Fibroblast of lung (primary cell): ENCODE data around the gene LFNG. TPM values are rescaled to one million over a fixed set of nuclear protein-coding genes. Genes with fewer than 3 reads are reported as not detected.

Experiments
- DNase-seq, 2 donors: peaks; one replicate each; pipeline versions ENCODE4 v3.0.0 to v3.0.0-alpha.2; 2010; ENCODE audit warnings: low read depth in 2 of 2
- H2AFZ ChIP-seq: 2 replicates; pipeline ENCODE4 v1.5.1; 2012; ENCODE audit warnings: low read length, control low read depth, inconsistent platforms
- H3K27ac ChIP-seq: 2 replicates; pipeline ENCODE4 v1.5.1; 2011; ENCODE audit warnings: low read length, control low read depth; ENCODE audit not compliant: insufficient read depth
- H3K27me3 ChIP-seq: 2 replicates; pipeline ENCODE4 v1.5.1; 2011; ENCODE audit warnings: mild to moderate bottlenecking, low read length; ENCODE audit not compliant: control insufficient read depth, insufficient read depth
- H3K36me3 ChIP-seq: 2 replicates; pipeline ENCODE4 v1.5.1; 2011; ENCODE audit warnings: low read length; ENCODE audit not compliant: control insufficient read depth, insufficient read depth
- H3K4me1 ChIP-seq: 2 replicates; pipeline ENCODE4 v1.5.1; 2011; ENCODE audit warnings: low read length; ENCODE audit not compliant: control insufficient read depth, insufficient read depth; ENCODE audit errors: extremely low read depth
- H3K4me2 ChIP-seq: 2 replicates; pipeline ENCODE4 v1.5.1; 2011; ENCODE audit warnings: low read length, control low read depth; ENCODE audit not compliant: insufficient read depth; ENCODE audit errors: extremely low read depth
- H3K4me3 ChIP-seq, 4 experiments: fragments of 200-600 bp in 1 of 4; sonication (generic) in 1 of 4; replicated peaks in 1 of 4; 2 replicates each; pipeline ENCODE4 v1.5.1; 2011 to 2016; ENCODE audit warnings: low read length in 4 of 4, low read depth in 3 of 4, mild to moderate bottlenecking in 3 of 4, control low read depth in 2 of 4, inconsistent platforms in 1 of 4, mixed read lengths in 1 of 4; ENCODE audit not compliant: insufficient read depth in 1 of 4; ENCODE audit errors: control extremely low read depth in 1 of 4
- H3K79me2 ChIP-seq: 2 replicates; pipeline ENCODE4 v1.5.1; 2012; ENCODE audit warnings: mild to moderate bottlenecking, low read length, inconsistent platforms; ENCODE audit not compliant: control insufficient read depth, insufficient read depth
- H3K9ac ChIP-seq: 2 replicates; pipeline ENCODE4 v1.5.1; 2011; ENCODE audit warnings: mild to moderate bottlenecking, low read length, control low read depth; ENCODE audit not compliant: insufficient read depth
- H3K9me3 ChIP-seq: 2 replicates; pipeline ENCODE4 v1.5.1; 2012; ENCODE audit warnings: low read depth, low read length; ENCODE audit not compliant: control insufficient read depth, insufficient read depth
- H4K20me1 ChIP-seq: 2 replicates; pipeline ENCODE4 v1.5.1; 2011; ENCODE audit warnings: low read length; ENCODE audit not compliant: control insufficient read depth, insufficient read depth; ENCODE audit errors: extremely low read depth
- CTCF ChIP-seq, 2 donors: IDR thresholded peaks in 1 of 2; conservative IDR thresholded peaks in 1 of 2; 1 replicate in 1 of 2; 2 replicates in 1 of 2; pipeline ENCODE4 v1.5.1; 2011 to 2012; ENCODE audit warnings: low read length in 2 of 2, control low read depth in 1 of 2, inconsistent platforms in 1 of 2, low read depth in 1 of 2, mild to moderate bottlenecking in 1 of 2
- EZH2 ChIP-seq: IDR thresholded peaks from 2 replicates; pipeline ENCODE4 v1.5.1; 2012; ENCODE audit warnings: low read length, control low read depth, mild to moderate bottlenecking; ENCODE audit errors: missing control alignments
- polyA plus RNA-seq, 2 donors: library from polyadenylated mRNA; depleted of rRNA in 1 of 2; stranded (reverse) in 1 of 2; unstranded in 1 of 2; fragments of >200 nt; gene quantifications; 2 replicates each; pipeline ENCODE4 v1.2.1, GENCODE V29; 2011 to 2012; ENCODE audit warnings: missing spikeins in 1 of 2
- total RNA-seq: library from RNA; depleted of rRNA; stranded (reverse); fragments of >200 nt; gene quantifications from 2 replicates; pipeline ENCODE4 v1.2.1, GENCODE V29; 2014

Gene LFNG
- total and polyA plus RNA-seq, 2 donors (not counting 1 experiment from before 2014, with no cell fraction given) = 0.33 to 3.5 TPM

- Histone ChIP-seq H3K27ac (no peak overlapping the region), H3K4me3 (no peak overlapping the region), H3K9me3 (no peaks in the 10 kb centered on the region), H3K27me3 (no peaks in the 10 kb centered on the region), H3K36me3 (peaks cover 23% of the 10 kb centered on the region), H2AFZ (no peak overlapping the region), H3K4me2 (no peak overlapping the region), H3K79me2 (no peaks in the 10 kb centered on the region), H4K20me1 (no peaks in the 10 kb centered on the region), H3K4me1 (no peaks in the 10 kb centered on the region), H3K9ac (no peak overlapping the region)
- no peak for TF ChIP-seq CTCF (conservative IDR thresholded peaks at IDR 0.05 in 1 of 2, IDR thresholded peaks at IDR 0.05 in 1 of 2; ENCODE audit: low read depth in 1 of 2, low read length in 2 of 2)
- no peak for TF ChIP-seq EZH2
- DNase-seq = no peak
These were observed 27.4 kb downstream of the LFNG start for GRCh38 chr7:2546776-2547586.

- Histone ChIP-seq H3K9me3 (no peaks in the 10 kb centered on the region), H3K4me3 (no peak overlapping the region)
- DNase-seq = no peak
These were observed 31.8 kb downstream of the LFNG start for GRCh38 chr7:2551418-2551817.

GRCh38 chr7:2553108-2553507 lies 33.5 kb downstream of the LFNG start:
- DNase-seq = no peak
- no peak overlapping the region for H3K9ac ChIP-seq
- H3K4me2 ChIP-seq = no peak overlapping the region
- H4K20me1 ChIP-seq = no peaks in the 10 kb centered on the region
- no peaks in the 10 kb centered on the region for H3K27me3 ChIP-seq
- H3K9me3 ChIP-seq = no peaks in the 10 kb centered on the region
- peaks cover 8% of the 10 kb centered on the region for H3K79me2 ChIP-seq
- no peak overlapping the region for H3K4me3 ChIP-seq
- peaks cover 2% of the 10 kb centered on the region for H3K36me3 ChIP-seq
- no peak for TF ChIP-seq EZH2
- TF ChIP-seq CTCF (conservative IDR thresholded peaks at IDR 0.05 in 1 of 2, IDR thresholded peaks at IDR 0.05 in 1 of 2; ENCODE audit: low read depth in 1 of 2, low read length in 2 of 2) = no peak
- H2AFZ ChIP-seq = no peak overlapping the region
- H3K27ac ChIP-seq = no peak overlapping the region
- no peaks in the 10 kb centered on the region for H3K4me1 ChIP-seq

More at GRCh38 chr7:2551418-2551817, 31.8 kb downstream of the LFNG start:
- no peak overlapping the region for H3K27ac ChIP-seq
- no peak overlapping the region for H2AFZ ChIP-seq
- H3K9ac ChIP-seq = no peak overlapping the region
- no peaks in the 10 kb centered on the region for H3K4me1 ChIP-seq
- H4K20me1 ChIP-seq = no peaks in the 10 kb centered on the region
- H3K27me3 ChIP-seq = no peaks in the 10 kb centered on the region
- no peak overlapping the region for H3K4me2 ChIP-seq
- TF ChIP-seq CTCF (conservative IDR thresholded peaks at IDR 0.05 in 1 of 2, IDR thresholded peaks at IDR 0.05 in 1 of 2; ENCODE audit: low read depth in 1 of 2, low read length in 2 of 2) = no peak
- no peak for TF ChIP-seq EZH2
- H3K79me2 ChIP-seq = peaks cover 8% of the 10 kb centered on the region
- peaks cover 8% of the 10 kb centered on the region for H3K36me3 ChIP-seq
